Inferior parietal cortex (tissue), 1 donor: Measurements from ENCODE around the gene OPTC.
"Not testable (repeated sequence)": the region's sequence is repeated elsewhere in the genome, so short reads cannot be mapped to it uniquely, and the experiment has no call there.

Experiments used
- DNase-seq: peaks from one replicate; pipeline ENCODE4 v3.0.0-alpha.2; 2016; ENCODE audit errors: extremely low spot score

OPTC gene

GRCh38 chr1:203516906-203517305, 23.0 kb downstream of the OPTC start:
- no peak for DNase-seq

GRCh38 chr1:203517426-203518110, 23.6 kb downstream of the OPTC start:
- no peak for DNase-seq

GRCh38 chr1:203518139-203518538, 24.2 kb downstream of the OPTC start:
- DNase-seq, result not testable (repeated sequence)

GRCh38 chr1:203518541-203518940, 24.6 kb downstream of the OPTC start:
- no peak for DNase-seq

DNA sequence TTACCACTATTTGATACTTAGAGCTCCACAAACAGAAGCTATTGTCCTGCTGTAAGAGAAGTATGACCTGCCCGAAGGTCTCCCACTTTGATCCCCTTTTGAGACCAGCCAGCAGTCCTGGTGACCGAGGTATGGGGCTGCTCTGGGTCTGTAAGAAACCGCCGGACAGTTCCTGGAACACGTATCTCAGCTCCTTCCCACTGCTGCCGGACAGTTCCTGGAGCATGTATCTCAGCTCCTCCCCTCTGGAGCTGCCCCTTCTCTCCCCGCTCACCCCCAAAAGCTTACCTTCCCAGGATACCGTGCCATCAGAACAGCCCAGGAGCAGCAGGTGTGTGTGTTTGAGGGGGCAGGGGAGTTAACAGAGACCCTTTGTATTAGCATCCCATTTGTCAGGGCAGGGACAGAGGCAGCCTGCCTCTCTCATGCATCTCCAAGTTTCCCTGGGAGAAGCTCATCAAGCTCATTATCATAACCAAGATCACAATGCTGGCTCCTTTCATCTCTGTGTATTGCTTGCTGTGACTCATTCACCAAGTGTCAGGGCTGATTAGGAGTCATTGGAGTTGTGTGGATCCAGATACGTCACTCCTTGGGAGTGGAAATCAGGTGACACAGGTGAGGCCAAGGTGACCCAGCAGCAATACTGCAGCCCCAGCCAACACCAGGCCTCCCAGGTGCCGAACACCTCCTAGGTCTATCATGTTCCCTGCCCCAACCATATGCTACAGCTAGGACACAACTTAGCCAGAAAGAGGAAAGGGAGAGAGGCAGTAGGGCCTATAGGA, 25.3 kb downstream of the OPTC start:
- no peak for DNase-seq

DNA sequence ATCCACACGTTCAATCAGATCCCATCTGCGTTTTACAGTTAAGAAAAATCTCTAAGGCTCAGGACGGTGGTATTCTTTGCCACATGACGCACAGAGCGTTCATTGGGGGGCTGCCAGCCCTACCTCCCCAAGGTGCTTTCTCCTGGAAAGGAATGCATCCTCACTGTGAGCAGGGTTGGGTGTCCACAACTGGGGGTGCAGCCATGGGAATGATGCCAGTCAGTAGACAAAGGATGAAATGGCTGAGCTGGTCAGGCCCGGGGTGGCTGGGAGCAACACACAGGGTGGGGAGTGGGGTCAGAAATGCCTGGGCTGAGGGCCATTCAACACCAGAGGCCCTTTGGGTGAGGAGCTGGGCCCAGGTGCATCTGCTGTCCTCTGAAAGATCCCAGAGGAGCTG, 25.9 kb downstream of the OPTC start:
- no peak for DNase-seq

- no peak for DNase-seq
These were observed 26.4 kb downstream of the OPTC start for GRCh38 chr1:203520315-203520714.

GRCh38 chr1:203521074-203521794, 27.3 kb downstream of the OPTC start:
- no peak for DNase-seq

DNA sequence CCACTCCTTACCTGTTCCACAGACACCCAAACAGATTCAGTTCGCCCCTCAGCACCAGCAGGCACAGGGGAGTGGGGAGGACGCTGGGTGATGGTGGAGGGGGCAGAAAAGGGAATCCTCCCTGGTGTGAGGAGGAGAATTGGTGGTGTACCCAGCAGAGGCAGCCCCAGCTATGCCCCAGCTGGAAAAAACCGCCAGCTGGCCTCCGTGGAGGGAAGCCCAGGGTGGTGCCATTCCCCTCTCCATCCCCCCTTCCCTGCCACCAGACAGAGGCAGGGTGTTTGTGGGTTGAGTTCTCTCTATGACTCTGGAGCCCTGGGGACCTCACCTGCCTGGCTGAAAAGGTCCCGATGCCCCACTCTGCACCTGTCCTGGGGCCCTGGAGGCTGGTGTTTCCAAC, 27.9 kb downstream of the OPTC start:
- DNase-seq, result no peak

GRCh38 chr1:203522237-203522636, 28.3 kb downstream of the OPTC start:
- DNase-seq, result no peak

GRCh38 chr1:203523667-203524066, 29.7 kb downstream of the OPTC start:
- DNase-seq, result no peak

DNA sequence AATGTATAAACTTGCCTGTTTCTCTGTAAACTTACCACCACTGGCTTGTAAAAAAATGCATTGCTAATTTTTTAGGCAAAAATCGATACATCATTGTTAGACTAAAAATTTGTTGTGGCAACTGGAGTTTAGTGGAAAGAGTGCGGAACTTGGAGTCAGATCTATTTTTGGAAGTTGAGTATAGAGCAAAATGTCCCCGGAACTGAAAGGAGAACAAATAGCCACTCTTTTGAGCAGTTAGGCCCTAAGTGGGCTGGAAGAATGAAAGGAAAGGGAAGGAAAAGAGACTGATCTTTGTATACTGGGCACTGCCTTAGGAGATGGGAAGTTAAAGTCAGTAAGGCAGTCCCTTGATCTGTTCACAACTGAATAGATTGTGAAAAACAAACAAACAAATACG, 30.2 kb downstream of the OPTC start:
- DNase-seq, result no peak

- DNase-seq, result no peak
These were observed 30.9 kb downstream of the OPTC start for GRCh38 chr1:203524824-203525223.

- DNase-seq, result no peak
These were observed 31.7 kb downstream of the OPTC start for GRCh38 chr1:203525685-203526084.

GRCh38 chr1:203526130-203526529, 32.2 kb downstream of the OPTC start:
- no peak for DNase-seq

GRCh38 chr1:203526572-203526971, 32.6 kb downstream of the OPTC start:
- DNase-seq, result no peak

DNA sequence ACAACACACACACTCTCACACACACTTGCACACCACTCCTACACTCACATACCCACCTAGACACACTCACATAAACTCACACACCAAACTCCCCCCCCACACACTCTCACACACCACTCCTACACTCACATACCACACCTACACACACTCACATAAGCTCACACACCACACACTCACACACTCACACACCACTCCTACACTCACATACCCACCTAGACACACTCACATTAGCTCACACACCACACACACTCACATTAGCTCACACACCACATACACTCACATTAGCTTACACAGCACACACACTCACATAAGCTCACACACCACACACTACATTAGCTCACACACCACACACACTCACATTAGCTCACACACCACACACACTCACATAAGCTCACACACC, 33.1 kb downstream of the OPTC start:
- no peak for DNase-seq

- no peak for DNase-seq
These were observed 34.1 kb downstream of the OPTC start for GRCh38 chr1:203528063-203528462.

DNA sequence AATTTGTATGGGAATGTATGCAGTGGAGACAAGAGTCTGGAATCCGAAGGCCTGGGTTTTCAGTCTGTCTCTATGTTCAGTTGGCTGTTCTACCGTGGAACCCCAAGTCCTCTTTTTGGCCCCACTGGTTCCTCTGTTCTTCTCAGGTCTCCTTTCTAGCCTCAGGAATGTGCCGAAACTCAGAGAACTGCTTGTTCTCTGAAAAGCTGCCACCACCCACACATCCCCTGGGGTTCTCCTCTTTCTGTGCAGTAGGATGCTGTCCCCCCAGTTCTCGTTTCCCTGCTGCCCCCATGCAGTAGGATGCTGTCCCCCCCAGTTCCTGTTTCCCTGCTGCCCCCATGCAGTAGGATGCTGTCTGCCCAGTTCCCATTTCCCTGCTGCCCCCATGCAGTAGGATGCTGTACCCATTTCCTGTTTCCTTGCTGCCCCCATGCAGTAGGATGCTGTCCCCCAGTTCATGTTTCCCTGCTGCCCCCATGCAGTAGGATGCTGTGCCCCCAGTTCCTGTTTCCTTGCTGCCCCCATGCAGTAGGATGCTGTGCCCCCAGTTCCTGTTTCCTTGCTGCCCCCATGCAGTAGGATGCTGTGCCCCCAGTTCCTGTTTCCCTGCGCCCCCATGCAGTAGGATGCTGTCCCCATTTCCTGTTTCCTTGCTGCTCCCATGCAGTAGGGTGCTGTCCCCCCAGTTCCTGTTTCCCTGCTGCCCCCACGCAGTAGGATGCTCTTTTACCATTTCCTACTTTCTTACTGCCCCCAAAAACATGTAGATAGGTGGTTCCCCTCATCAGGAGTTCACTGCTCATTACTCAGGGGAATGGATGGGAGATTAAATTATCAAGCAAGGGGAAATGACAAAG, 35.3 kb downstream of the OPTC start:
- no peak for DNase-seq

DNA sequence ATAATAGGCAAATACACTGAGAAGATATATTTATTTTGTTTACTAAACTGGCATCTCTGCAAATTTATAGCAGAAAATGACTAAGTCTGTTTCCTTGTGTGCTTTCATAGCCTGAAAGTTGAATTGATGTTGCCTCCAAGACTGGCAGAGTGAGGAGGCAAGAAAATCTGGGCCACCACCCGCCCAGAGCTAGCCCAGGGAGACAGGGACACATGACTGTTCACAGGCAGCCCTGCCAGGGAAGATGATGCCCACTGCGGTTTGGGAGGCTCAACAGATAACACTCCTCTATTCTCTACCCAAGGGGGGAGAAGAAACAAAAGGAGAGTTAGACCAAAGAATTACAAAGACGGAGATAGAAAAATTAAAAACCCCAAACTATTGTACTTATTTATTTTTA, 37.1 kb downstream of the OPTC start:
- no peak for DNase-seq

DNA sequence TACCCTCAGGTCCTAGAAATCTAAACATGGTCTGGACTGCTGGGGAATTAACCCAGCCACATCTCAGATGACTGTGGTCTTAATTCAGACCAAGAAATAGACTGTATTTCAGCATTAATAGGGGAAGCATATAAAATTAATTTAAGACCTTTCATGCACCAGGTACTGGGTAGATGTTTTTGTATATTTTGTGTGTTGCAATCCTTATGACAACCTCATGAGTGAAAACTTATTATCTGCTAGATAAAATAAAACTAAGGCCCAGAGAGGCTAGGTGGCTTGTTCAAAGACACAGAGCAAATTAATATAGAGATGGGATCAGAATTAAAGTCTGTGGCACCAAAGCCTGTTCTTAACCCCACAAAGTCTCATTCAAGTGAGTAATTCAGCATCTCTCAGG, 40.1 kb downstream of the OPTC start:
- no peak for DNase-seq

DNA sequence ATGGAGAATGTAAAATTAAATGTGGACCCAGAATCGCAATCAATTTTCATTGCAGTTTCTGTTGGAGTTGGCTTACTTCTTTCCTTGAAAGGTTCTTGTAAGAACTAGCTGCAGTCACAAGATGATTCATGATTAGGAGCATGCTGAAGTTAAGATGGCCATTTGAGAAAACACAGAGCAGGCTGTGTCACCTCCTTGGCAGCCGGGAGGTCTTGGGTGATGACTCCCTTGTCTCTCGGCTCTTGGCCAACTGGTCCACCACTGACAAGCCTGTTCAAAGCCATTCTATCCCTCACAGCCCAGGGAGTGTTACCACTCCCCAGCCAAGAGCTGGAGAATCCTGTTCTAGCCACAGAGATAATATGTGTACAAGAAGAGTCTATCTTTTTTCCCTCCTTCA, 40.6 kb downstream of the OPTC start:
- no peak for DNase-seq
